Naive thymus-derived CD4-positive, alpha-beta T cell (primary cell): ENCODE data around the gene SNX19. TPM values are rescaled to one million over a fixed set of nuclear protein-coding genes. Genes with fewer than 3 reads are reported as not detected.
"Not testable (repeated sequence)": the region's sequence is repeated elsewhere in the genome, so short reads cannot be mapped to it uniquely, and the experiment has no call there.

Source experiments
- ATAC-seq: fragments of 150-1000 bp; cut with Tn5 transposase; 2 replicates; pipeline ENCODE4 v1.10.0; 2021; ENCODE audit warnings: mild to moderate bottlenecking, moderate library complexity
- CTCF ChIA-PET: fragments of 350-600 bp; sonication (Branson Sonifier 250); formaldehyde crosslinking; loops from one replicate; lab custom pipeline; 2021; ENCODE audit warnings: antibody characterized with exemption; lab: Charles Lee
- POLR2A ChIA-PET: fragments of 350-600 bp; sonication (Branson Sonifier 250); formaldehyde crosslinking; loops from one replicate; lab custom pipeline; 2021; ENCODE audit warnings: antibody characterized with exemption, inconsistent platforms; lab: Charles Lee
- DNase-seq, 9 donors: peaks; one replicate each; pipeline versions ENCODE4 v3.0.0 to v3.0.0-alpha.2; 2020 to 2022; ENCODE audit warnings: mixed read lengths in 1 of 9
- H3K27ac ChIP-seq: one replicate; pipeline ENCODE4 v1.7.0; 2013; ENCODE audit warnings: mild to moderate bottlenecking, low read depth, low read length, moderate library complexity
- H3K27me3 ChIP-seq, 2 donors: one replicate each; pipeline ENCODE4 v1.7.0; 2013; ENCODE audit warnings: low read length in 2 of 2, mild to moderate bottlenecking in 2 of 2, moderate library complexity in 2 of 2; ENCODE audit not compliant: control insufficient read depth in 2 of 2, insufficient read depth in 2 of 2
- H3K36me3 ChIP-seq, 3 experiments: 1 replicate in 2 of 3; 2 replicates in 1 of 3; pipeline ENCODE4 v1.7.0; 2013; ENCODE audit warnings: low read length in 3 of 3, mild to moderate bottlenecking in 3 of 3, moderate library complexity in 1 of 3; ENCODE audit not compliant: insufficient read depth in 3 of 3, control insufficient read depth in 2 of 3
- H3K4me1 ChIP-seq, 2 donors: one replicate each; pipeline ENCODE4 v1.7.0; 2013; ENCODE audit warnings: low read length in 2 of 2, mild to moderate bottlenecking in 2 of 2, moderate library complexity in 1 of 2; ENCODE audit not compliant: control insufficient read depth in 2 of 2, insufficient read depth in 2 of 2
- H3K4me3 ChIP-seq: 2 replicates; pipeline ENCODE4 v1.7.0; 2013; ENCODE audit warnings: mild to moderate bottlenecking, low read length
- H3K9me3 ChIP-seq, 3 experiments: 1 replicate in 2 of 3; 2 replicates in 1 of 3; pipeline ENCODE4 v1.7.0; 2013; ENCODE audit warnings: low read length in 3 of 3; ENCODE audit not compliant: control insufficient read depth in 2 of 3
- H3K27ac Mint-ChIP-seq, 9 donors: one replicate each; pipeline ENCODE4 v1.8.0; 2020 to 2022; ENCODE audit warnings: mixed read lengths in 9 of 9, mild to moderate bottlenecking in 8 of 9, moderate library complexity in 5 of 9, inconsistent platforms in 2 of 9
- H3K27me3 Mint-ChIP-seq, 5 donors: one replicate each; pipeline ENCODE4 v1.8.0; 2021 to 2022; ENCODE audit warnings: mixed read lengths in 5 of 5, mild to moderate bottlenecking in 1 of 5
- H3K36me3 Mint-ChIP-seq, 5 donors: one replicate each; pipeline ENCODE4 v1.8.0; 2020 to 2022; ENCODE audit warnings: mixed read lengths in 5 of 5, mild to moderate bottlenecking in 3 of 5, inconsistent platforms in 1 of 5
- H3K4me1 Mint-ChIP-seq, 7 donors: one replicate each; pipeline ENCODE4 v1.8.0; 2020 to 2022; ENCODE audit warnings: mixed read lengths in 7 of 7, mild to moderate bottlenecking in 3 of 7, inconsistent platforms in 1 of 7
- H3K4me3 Mint-ChIP-seq, 10 donors: one replicate each; pipeline ENCODE4 v1.8.0; 2020 to 2022; ENCODE audit warnings: mild to moderate bottlenecking in 10 of 10, mixed read lengths in 10 of 10, moderate library complexity in 6 of 10, inconsistent platforms in 2 of 10
- H3K9me3 Mint-ChIP-seq, 11 donors: one replicate each; pipeline ENCODE4 v1.8.0; 2020 to 2022; ENCODE audit warnings: mixed read lengths in 11 of 11, mild to moderate bottlenecking in 4 of 11, inconsistent platforms in 1 of 11, moderate library complexity in 1 of 11
- intact Hi-C, 2 donors: fragments of 100-400 bp; cut with micrococcal nuclease; formaldehyde crosslinking; loops; one replicate each; pipeline ENCODE4 v1.15.1; 2023
- polyA plus RNA-seq, 2 donors: library from polyadenylated mRNA; unstranded; fragments of 300-500 nt; fragmentation: Illumina TruSeq; gene quantifications; one replicate each; pipeline ENCODE4 v1.2.3, GENCODE V29; 2021
- total RNA-seq, 6 experiments: library from RNA in 5 of 6; stranded (reverse) in 5 of 6; gene quantifications; 1 replicate in 5 of 6; 2 replicates in 1 of 6; pipeline ENCODE4 v1.2.3 and lab custom pipeline; 2021 to 2026

The SNX19 gene
- total and polyA plus RNA-seq, 7 experiments from 2014 or later = 24.8 to 101 (median 56.6) TPM

DNA sequence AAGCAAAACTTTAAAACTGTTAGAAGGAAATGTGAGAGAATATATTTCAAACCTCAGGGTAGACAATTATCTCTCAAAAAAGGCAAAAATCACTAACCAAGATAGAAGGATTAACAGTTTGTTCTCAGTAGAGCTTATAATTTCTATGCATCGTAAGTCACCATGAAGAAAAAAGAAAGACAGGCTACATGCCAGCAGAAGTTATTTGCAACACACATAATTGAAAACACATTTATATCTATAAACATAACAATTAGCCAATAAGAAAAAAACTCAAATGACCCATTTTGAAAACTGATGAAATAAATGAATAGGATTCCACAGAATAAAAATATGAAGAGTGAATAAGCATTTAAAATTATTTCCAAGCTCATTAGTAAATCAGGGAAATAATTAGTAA lies 24.4 kb upstream of the SNX19 start:
- H3K9me3 ChIP-seq = no peaks in the 10 kb centered on the region
- peaks cover 8 to 32% (median 26%) of the 10 kb centered on the region in 5 donors for H3K27me3 Mint-ChIP-seq
- H3K36me3 Mint-ChIP-seq = peaks cover 0 to 4% (median 0%) of the 10 kb centered on the region in 5 donors
- ChIA-PET CTCF (no interaction called here), POLR2A (no interaction called here)
- H3K27ac ChIP-seq = no peak overlapping the region
- no peaks in the 10 kb centered on the region for H3K4me1 ChIP-seq
- intact Hi-C loops = no loop called here
- peaks cover 0 to 5% (median 0%) of the 10 kb centered on the region in 11 donors for H3K9me3 Mint-ChIP-seq
- no peak overlapping the region for H3K27ac Mint-ChIP-seq
- no peak for DNase-seq
- H3K4me3 Mint-ChIP-seq = no peak overlapping the region
- H3K36me3 ChIP-seq = no peaks in the 10 kb centered on the region
- ATAC-seq = no peak
- peaks cover 0 to 3% of the 10 kb centered on the region in 2 donors for H3K27me3 ChIP-seq
- no peaks in the 10 kb centered on the region for H3K4me1 Mint-ChIP-seq
- H3K4me3 ChIP-seq = no peak overlapping the region

DNA sequence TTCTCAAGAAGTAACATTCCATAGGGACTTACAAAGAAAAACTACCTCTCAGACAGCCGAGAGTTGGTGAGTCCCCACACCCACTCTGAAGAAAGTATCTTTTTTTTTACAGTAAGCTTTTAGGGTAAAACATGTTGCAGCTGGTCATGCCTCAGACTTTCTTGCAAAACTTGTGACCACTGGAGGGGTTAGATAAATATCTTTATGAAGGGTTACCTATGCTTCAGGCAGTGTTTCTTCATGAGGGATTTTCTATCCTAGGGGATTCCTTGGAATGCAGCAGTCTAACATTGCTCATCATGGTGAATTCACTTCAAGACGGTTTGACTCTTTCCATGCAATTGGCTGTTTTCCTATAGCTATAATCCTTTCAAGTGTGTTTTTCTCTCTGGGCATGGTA lies 20.8 kb upstream of the SNX19 start:
- POLR2A ChIA-PET = no interaction called here
- intact Hi-C loops = no loop called here

DNA sequence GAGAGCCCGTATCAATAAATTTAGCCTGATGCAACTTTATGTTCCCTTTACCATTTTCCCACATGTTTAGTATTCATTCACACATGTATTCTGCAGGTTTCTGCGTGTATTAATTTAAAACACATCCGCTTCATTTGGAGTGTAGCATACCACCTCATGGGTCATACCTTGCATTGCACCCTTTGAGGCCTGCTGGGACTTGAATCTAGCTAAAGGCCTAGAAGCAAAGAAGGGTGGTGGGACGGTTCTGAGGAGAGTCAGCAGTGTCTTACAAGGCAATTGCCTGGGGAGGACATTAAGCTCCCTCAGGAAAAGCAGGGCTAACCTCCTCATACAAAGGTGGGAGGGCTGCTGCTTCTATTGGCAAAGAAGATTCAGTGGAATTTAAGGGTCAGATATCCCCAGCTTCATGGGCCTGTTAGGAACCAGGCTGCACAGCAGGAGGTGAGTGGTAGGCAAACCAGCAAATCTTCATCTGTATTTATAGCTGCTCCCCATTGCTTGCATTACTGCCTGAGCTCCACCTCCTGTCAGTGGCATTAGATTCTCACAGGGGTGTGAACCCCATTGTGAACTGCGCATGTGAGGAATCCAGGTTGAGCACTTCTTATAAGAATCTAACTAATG lies 15.9 kb upstream of the SNX19 start:
- ChIA-PET CTCF (no interaction called here), POLR2A (no interaction called here)
- Histone ChIP-seq H3K4me1 (no peaks in the 10 kb centered on the region), H3K27me3 (no peaks in the 10 kb centered on the region), H3K36me3 (no peaks in the 10 kb centered on the region), H3K4me3 (no peak overlapping the region), H3K27ac (no peak overlapping the region), H3K9me3 (no peaks in the 10 kb centered on the region)
- ATAC-seq = no peak
- Mint-ChIP-seq H3K36me3 (no peaks in the 10 kb centered on the region), H3K9me3 (no peaks in the 10 kb centered on the region), H3K27ac (no peak overlapping the region), H3K4me3 (no peak overlapping the region), H3K27me3 (peaks cover 0 to 8% (median 3%) of the 10 kb centered on the region in 5 donors), H3K4me1 (no peaks in the 10 kb centered on the region)
- intact Hi-C loops = no loop called here
- DNase-seq = no peak

More for the DNA sequence above, 20.8 kb upstream of the SNX19 start:
- H3K9me3 ChIP-seq = no peaks in the 10 kb centered on the region
- no peaks in the 10 kb centered on the region for H3K36me3 ChIP-seq
- no peaks in the 10 kb centered on the region for H3K4me1 Mint-ChIP-seq
- CTCF ChIA-PET = interaction anchor here (0.6 kb wide), 1 partner anchor 43 kb away, joined by 3 read pairs; no protein-coding TSS in a partner anchor
- H3K4me1 ChIP-seq = no peaks in the 10 kb centered on the region
- ATAC-seq (no peak), DNase-seq (no peak)
- no peaks in the 10 kb centered on the region for H3K27me3 ChIP-seq
- H3K4me3 ChIP-seq = no peak overlapping the region
- H3K27ac Mint-ChIP-seq = no peak overlapping the region
- peaks cover 0 to 5% (median 0%) of the 10 kb centered on the region in 11 donors for H3K9me3 Mint-ChIP-seq
- H3K27me3 Mint-ChIP-seq = peaks cover 5 to 25% (median 21%) of the 10 kb centered on the region in 5 donors
- H3K4me3 Mint-ChIP-seq = no peak overlapping the region
- H3K36me3 Mint-ChIP-seq = no peaks in the 10 kb centered on the region
- H3K27ac ChIP-seq = no peak overlapping the region

DNA sequence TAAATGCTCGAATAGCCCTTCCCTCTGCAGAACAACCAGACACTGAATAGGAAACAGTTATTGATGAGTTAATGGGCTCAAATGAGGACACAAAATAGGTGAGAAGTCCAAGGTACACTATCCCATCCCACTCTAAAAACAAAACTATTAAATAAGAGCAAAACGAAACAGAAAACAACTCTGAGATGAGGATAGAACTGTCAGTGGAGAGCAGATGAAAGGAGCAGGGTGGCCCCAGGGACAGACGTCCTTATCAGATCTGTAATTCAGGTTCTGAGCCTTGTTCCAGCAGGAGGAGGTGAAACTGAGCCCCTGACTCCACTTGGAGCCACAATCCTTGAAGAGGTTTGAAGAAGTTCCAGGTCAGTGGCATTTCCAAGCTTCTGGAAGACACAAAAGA lies 8.5 kb upstream of the SNX19 start:
- H3K4me3 Mint-ChIP-seq = peak overlapping the region in 1 of 10 donors; percentile 41
- no peak overlapping the region for H3K4me3 ChIP-seq
- DNase-seq (no peak), ATAC-seq (no peak)
- peaks cover 0 to 2% (median 0%) of the 10 kb centered on the region in 5 donors for H3K36me3 Mint-ChIP-seq
- POLR2A ChIA-PET = no interaction called here
- H3K4me1 ChIP-seq = no peaks in the 10 kb centered on the region
- H3K27ac Mint-ChIP-seq = no peak overlapping the region
- peaks cover 9 to 28% (median 19%) of the 10 kb centered on the region in 5 donors for H3K27me3 Mint-ChIP-seq
- peaks cover 0 to 11% (median 1%) of the 10 kb centered on the region in 7 donors for H3K4me1 Mint-ChIP-seq
- no peaks in the 10 kb centered on the region for H3K9me3 ChIP-seq
- peaks cover 0 to 2% (median 0%) of the 10 kb centered on the region in 11 donors for H3K9me3 Mint-ChIP-seq
- H3K36me3 ChIP-seq = no peaks in the 10 kb centered on the region
- no peaks in the 10 kb centered on the region for H3K27me3 ChIP-seq
- CTCF ChIA-PET = interaction anchor here (1.2 kb wide), 1 partner anchor 65 kb away, joined by 3 read pairs; no protein-coding TSS in a partner anchor
- intact Hi-C loops = no loop called here
- H3K27ac ChIP-seq = no peak overlapping the region

DNA sequence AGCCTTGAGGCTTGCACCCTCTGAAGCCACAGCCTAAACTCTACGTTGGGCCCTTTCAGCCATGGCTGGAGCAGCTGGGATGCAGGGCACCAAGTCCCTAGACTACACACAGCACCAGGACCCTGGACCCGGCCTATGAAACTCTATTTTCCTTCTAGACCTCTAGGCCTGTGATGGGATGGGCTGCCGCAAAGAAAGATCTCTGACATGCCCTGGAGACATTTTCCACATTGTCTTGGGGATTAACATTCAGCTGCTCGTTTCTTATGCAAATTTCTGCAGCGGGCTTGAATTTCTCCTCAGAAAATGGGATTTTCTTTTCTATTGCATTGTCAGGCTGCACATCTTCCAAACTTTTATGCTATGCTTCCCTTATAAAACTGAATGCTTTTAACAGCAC lies 4.3 kb upstream of the SNX19 start:
- intact Hi-C loops, H3K9me3 Mint-ChIP-seq, H3K27me3 ChIP-seq, H3K4me3 ChIP-seq, ATAC-seq, H3K36me3 Mint-ChIP-seq, H3K27ac ChIP-seq, H3K4me3 Mint-ChIP-seq, POLR2A ChIA-PET, H3K36me3 ChIP-seq, H3K4me1 ChIP-seq, DNase-seq, H3K27ac Mint-ChIP-seq, H3K9me3 ChIP-seq: not testable (repeated sequence)
- H3K27me3 Mint-ChIP-seq = peaks cover 14 to 28% (median 15%) of the 10 kb centered on the region in 5 donors
- H3K4me1 Mint-ChIP-seq = peaks cover 1 to 22% (median 11%) of the 10 kb centered on the region in 7 donors
- CTCF ChIA-PET = interaction anchor here (0.6 kb wide), 1 partner anchor 168 kb away, joined by 3 read pairs; no protein-coding TSS in a partner anchor

DNA sequence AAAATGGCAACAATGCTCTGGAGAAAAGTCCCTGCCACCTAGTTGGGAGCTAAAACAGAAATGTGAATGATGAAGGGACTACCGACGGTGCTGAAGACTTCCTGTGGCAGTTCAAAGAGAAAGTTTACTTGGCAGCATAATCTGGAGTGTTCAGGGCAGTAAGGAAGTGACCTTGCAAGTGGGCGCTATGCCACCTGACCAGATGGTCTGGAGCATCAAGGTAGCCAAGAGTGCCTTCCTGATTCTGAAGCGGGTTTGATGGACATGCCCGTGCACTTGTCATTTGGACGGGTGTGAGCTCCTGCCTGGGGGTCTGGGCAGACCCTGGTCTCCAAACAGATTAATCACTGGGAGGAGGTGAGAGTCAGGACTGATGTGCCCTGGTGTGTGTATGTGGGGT lies 1.8 kb upstream of the SNX19 start:
- Mint-ChIP-seq H3K27me3 (peaks cover 5 to 23% (median 14%) of the 10 kb centered on the region in 5 donors), H3K36me3 (peaks cover 11 to 21% (median 15%) of the 10 kb centered on the region in 5 donors), H3K27ac (peak overlapping the region in 3 of 9 donors; percentile 20 to 56 (median 33)), H3K4me3 (peak overlapping the region in 5 of 10 donors; percentile 13 to 90 (median 35)), H3K9me3 (peaks cover 0 to 29% (median 13%) of the 10 kb centered on the region in 11 donors), H3K4me1 (peaks cover 0 to 36% (median 27%) of the 10 kb centered on the region in 7 donors)
- no peak overlapping the region for H3K27ac ChIP-seq
- H3K4me1 ChIP-seq = peaks cover 9 to 16% of the 10 kb centered on the region in 2 donors
- H3K4me3 ChIP-seq = no peak overlapping the region
- CTCF ChIA-PET = no interaction called here
- H3K36me3 ChIP-seq = peaks cover 0 to 27% (median 0%) of the 10 kb centered on the region in 3 experiments
- intact Hi-C loops = loop anchor here in 1 of 2 donors (5.0 to 10.0 kb wide), 3 partner anchors 56 to 1636 kb away; partner anchors contain the start of gene APLP2
- H3K27me3 ChIP-seq = no peaks in the 10 kb centered on the region
- peaks cover 0 to 19% (median 3%) of the 10 kb centered on the region in 3 experiments for H3K9me3 ChIP-seq
- ATAC-seq (no peak), DNase-seq (no peak)
- POLR2A ChIA-PET = interaction anchor here (0.7 kb wide), 1 partner anchor 20 kb away, joined by 3 read pairs; no protein-coding TSS in a partner anchor
